ENCODE measurements around the gene CAB39L.

CAB39L gene

DNA sequence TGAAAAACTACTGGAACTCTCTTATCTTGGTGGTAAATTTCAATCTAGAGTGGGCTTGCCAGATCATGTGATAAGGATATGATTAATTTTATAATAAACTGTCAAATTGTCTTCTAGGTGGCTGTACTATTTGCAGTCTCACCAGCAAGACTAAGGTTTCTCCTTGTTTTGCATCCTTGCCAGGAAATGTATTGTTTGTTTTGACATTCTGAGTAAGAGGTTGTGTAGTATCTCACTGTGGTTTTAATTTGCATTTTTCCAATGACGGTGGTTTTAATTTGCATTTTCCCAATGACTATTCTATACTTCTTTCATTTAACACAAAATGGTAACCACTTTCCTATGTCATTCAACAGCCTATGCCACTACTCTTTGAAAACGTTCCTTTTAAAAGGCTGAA, 2.0 kb downstream of the CAB39L start:
- no peak for DNase-seq (ENCODE audit: low read depth in 1 of 2, low spot score in 1 of 2)

DNA sequence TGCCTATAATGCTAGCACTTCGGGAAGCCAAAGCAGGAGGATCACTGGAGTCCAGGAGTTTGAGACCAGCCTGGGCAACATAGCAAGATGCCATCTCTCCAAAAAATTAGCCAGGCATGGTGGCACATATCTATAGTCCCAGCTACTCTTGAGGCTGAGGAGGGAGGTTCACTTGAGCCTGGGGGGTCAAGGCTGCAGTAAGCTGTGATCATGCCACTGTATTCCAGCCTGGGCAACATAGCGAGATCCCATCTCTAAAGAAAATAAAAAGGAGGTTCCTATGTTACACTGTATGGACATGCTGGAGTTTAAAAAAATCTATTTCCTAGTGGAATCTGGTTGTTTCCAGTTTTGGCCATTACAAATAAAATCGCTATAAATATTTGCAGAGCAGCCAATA, 2.6 kb downstream of the CAB39L start:
- DNase-seq (ENCODE audit: low read depth in 1 of 2, low spot score in 1 of 2) = no peak

DNA sequence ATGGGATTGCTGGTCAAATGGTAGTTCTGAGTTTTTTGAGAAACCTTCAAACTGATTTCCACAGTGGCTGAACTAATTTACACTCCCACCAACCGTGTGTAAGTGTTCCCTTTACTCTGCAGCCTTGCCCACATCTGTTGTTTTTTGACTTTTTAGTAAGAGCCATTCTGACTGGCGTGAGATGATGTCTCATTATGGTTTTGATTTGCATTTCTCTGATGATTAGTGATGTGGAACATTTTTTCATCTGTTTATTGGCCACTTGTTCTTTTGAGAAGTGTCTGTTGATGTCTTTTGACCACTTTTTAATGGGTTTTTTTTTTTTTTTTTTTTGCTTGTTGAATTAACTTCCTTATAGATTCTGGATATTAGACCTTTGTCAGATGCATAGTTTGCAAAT, 4.3 kb downstream of the CAB39L start:
- DNase-seq (ENCODE audit: low read depth in 1 of 2, low spot score in 1 of 2) = no peak

DNA sequence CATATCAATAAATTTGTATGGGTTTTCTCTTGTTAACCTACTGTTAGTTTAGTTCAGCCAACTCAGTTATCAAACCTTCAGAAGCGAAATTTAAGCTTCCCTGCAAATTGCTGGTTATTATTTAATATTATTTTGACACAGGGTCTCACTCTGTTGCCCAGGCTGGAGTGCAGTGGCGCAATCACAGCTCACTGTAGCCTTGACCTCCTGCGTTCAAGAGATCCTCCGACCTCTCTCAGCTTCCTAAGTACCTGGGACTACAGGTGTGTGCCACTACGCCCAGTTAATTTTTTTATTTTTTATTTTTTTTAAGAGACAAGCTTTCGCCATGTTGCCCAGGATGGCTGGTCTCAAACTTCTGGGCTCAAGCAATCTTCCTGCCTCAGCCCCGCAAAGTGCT, 6.2 kb downstream of the CAB39L start:
- no peak for DNase-seq (ENCODE audit: low read depth in 1 of 2, low spot score in 1 of 2)

DNA sequence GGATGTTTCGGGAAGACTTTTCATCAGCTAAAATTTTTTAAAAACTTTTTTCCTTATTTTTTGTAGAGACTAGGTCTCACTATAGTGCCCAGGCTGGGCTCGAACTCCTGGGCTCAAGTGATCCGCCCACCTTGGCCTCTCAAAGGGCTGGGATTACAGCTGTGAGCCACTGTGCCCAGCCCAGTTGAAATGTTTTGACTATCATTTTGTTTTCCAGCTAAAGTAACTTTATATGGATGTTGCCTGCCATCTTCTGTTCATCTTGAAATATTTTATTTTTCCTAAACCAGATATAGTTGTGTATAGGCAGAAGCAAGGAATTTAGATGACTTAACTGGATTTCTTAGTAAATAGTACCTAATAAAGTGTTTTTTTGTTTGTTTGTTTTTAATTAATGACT, 7.0 kb downstream of the CAB39L start:
- no peak for DNase-seq (ENCODE audit: low read depth in 1 of 2, low spot score in 1 of 2)

DNA sequence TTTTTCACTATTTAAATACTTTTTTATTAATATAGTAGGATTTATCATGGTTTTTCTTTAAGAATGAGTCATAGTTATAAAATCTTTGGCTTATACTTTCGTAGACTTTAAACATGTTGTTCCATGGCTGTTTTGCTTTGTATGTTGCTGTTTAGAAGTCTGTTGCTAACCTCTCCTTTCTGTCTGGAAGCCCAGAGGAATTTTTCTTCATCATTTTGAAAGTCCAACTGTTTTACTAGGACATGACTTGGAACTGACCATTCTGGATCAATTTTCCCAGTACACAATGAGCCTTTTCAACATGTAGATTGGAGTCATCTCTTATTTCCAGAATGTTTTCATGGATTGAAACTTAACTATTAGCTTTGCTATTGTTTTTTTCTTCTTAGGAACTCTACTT, 7.9 kb downstream of the CAB39L start:
- DNase-seq (ENCODE audit: low read depth in 1 of 2, low spot score in 1 of 2) = no peak

DNA sequence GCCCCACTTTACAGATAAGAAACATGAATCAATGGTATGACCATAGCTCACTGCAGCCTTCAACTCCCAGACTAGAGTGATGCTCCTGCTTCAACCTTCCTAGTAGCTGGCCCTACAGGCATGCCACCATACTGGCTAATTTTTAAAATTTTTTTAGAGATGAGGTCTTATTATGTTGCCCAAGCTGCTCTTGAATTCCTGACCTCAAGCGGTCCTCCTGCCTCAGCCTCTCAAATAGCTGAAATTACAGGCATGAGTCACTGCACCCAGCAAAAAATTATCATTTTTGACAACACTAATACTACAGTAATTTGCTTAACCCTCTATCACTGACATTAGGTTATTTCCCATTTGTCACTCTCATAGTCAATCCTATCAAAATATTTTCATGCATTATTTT, 14.7 kb downstream of the CAB39L start:
- DNase-seq (ENCODE audit: low read depth in 1 of 2, low spot score in 1 of 2) = no peak

DNA sequence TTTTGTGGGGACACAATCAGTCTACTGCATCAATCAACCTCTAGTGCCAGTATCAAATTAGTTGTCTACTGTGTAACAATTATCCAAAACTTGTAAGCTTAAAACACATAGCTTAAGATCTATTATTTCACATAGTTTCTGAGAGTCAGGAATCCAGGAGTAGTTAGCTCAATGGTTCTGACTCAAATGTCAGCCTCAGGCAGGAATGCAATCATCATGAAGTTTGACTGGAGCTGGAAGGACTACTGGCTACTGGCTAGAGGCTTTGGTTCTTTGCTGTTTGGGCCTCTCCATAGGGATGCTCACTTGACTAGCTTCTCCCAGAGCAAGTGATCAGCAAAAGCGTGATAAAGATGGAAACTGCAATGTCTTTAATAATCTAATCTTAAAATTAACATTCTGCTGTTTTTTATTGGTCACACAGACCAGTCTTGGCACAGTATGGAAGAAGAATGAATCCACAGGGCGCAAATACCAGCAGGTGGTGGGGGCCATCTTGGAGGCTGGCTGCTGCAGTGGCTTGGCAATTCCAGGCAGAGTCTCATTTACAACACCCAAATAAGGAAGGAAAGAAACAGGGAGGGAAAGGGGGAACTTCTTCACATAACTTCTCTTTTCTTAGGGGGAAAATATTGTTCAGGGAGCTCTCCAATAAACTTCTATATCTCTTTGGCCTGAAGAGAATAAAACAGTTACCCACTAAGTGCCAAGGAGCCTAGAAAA, 15.7 kb downstream of the CAB39L start:
- no peak for DNase-seq (ENCODE audit: low read depth in 1 of 2, low spot score in 1 of 2)

DNA sequence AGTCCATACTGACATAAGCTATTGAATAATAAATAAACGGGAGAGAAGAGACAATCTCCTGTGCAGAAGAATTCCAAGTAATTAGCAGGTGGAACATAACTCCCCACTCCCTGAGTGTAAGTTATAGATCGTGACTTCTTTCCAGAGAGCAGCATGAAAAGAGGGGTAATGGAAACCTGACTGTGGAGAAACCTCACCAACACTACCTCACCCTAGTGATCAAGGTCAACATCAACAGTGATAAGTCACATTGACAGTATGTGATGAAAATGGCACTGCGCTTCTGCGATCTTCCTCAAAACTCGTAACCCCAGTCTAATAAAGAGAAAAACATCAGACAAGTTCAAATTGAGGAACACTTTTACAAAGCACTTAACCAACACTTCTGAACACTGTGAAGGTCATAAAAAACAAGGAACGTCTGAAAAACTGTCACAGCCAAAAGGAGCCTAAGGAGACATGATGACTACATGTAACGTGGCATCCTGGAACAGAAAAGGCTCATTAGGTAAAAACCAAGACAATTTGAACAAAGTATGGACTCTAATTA, 19.8 kb downstream of the CAB39L start:
- DNase-seq (ENCODE audit: low read depth in 1 of 2, low spot score in 1 of 2) = no peak

DNA sequence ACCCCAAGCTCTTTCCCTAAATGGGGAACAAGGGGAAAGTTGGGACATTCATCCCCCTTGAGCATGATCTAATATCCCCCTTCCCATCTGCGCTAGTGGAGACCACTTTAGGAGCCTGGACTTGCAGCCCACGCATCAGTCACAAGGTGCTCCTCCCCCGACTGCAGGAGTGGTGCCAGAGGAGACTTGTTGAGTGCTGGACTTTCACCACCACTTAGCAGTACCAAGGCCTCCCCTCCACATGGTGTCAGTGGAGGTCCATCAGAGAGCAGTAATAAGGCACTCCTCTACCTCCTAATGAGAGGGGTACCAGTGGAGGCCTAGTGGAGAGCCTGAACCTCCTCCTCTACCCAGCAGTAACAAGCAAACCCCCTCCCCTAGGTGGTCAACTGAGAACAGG, 22.5 kb downstream of the CAB39L start:
- no peak for DNase-seq (ENCODE audit: low read depth in 1 of 2, low spot score in 1 of 2)

DNA sequence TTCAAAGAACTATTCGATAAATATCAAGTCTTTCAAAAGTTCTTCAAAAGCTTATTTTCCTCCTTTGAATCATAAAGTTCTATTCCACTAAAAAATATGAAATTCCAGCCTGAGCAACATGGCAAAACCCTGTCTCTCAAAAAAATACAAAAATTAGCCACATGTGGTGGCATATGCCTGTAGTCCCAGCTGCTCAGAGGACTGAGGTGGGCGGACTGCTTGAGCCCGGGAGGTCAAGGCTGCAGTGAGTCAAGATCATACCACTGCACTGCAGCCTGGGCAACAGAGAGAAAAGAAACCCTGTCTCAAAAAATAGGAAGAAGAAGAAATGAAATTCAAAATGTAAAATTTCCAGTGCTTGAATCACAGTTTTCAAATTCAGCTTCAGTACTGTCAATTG, 24.6 kb downstream of the CAB39L start:
- DNase-seq (ENCODE audit: low read depth in 1 of 2, low spot score in 1 of 2) = no peak

DNA sequence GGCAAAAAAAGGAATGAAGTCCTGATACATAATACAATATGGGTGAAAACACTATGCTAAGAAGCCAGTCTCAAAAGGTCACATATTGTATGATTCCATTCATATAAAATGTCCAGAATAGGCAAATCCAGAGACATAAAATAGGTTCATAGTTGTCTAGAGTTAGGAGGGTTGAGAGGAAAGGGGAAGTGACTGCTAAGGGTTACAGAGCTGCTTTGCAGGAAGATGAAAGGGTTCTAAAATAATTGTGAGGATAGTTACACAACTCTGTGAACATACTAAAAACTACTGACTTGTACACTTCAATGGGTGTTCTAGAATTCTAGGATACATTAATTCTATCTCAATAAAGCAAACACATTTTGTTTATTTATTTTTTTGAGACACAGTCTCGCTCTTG, 25.7 kb downstream of the CAB39L start:
- no peak for DNase-seq (ENCODE audit: low read depth in 1 of 2, low spot score in 1 of 2)

DNA sequence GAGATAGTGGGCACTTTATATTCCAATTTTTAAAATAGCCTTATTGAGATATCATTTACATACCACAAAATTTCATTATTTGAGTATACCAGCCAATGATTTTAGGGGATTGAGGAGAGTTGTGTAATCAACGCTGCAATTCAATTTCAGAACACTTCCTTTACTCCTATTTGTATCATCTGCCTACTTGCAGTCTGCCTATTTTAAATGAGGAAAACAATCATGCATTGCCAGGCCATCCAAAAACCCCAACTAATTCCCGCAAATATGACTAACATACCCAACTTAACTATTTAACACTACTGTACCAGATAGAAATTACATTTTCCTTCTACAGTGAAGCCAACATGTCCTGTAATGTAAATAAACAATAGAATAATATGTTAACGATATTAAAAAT, 26.7 kb downstream of the CAB39L start:
- no peak for DNase-seq (ENCODE audit: low read depth in 1 of 2, low spot score in 1 of 2)

DNA sequence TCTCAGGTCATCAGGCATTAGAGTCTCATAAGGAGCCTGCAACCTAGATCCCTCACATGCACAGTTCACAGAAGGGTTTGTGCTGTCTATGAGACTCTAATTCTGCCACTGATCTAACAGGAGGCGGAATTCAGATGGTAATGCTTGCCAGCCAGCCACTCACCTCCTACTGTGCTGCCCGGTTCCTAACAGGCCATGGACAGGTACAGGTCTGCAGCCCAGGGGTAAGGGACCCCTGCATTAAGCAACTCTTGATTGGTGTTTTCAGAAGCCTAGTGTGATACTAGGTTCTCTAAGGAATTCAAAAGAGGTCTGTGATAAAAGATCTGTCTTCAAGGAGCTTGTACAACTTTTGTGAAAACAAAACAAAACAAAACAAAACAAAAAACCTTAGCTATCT, 31.1 kb downstream of the CAB39L start:
- no peak for DNase-seq (ENCODE audit: low read depth in 1 of 2, low spot score in 1 of 2)

DNA sequence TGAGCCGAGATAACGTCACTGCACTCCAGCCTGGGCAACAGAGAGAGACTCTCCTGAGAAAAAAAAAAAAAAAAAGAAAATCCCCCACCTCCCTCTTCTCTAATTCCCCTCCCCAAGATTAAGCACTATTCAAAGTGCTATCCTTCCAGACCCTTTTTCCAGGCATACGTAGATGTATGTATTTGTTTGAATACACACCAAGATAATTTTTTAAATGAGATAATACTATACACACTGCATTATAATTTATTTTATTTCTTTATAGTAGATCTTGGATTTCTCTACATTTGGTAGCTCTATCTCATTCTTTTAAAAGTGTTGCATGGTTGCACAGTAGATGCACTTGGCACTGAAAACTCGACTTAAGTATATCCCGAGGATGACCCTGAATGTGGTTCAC, 32.5 kb downstream of the CAB39L start:
- DNase-seq (ENCODE audit: low read depth in 1 of 2, low spot score in 1 of 2) = no peak

DNA sequence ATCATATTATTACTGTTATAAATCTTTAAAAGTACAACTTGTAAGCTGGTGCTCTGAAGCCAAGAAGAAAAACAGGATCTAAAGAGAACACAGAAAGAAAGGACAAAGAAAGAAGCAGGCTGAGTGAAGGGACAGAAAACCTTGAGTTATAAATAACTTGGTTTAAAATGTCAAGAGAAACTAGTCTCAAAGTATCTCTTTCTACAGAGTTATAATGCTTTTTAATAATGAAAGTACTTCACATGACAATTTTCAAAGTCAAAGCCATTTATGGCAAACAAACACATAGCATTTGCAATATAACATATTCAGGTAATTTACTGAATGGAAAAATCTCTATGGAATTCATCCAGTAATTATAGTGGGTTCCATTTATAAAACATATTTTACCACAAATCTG, 33.4 kb downstream of the CAB39L start:
- DNase-seq (ENCODE audit: low read depth in 1 of 2, low spot score in 1 of 2) = no peak

DNA sequence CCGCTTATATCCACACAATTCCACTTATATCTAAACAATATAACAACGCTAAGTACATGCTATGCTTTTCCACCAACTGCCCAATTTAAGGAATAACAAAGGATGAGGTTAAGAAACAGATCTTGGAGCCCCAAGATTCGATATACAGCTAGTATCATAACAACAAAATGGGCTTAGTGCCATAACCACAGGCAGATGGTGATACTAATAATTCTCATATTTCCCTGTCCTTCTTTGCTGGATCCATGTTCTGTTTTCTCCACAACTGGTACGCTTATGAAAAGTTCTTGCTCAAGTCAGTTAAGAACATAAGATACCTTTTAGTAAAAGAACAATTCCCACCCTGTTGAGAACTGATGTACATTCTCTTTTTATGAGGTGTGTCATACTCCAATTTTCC, 33.9 kb downstream of the CAB39L start:
- DNase-seq (ENCODE audit: low read depth in 1 of 2, low spot score in 1 of 2) = no peak

DNA sequence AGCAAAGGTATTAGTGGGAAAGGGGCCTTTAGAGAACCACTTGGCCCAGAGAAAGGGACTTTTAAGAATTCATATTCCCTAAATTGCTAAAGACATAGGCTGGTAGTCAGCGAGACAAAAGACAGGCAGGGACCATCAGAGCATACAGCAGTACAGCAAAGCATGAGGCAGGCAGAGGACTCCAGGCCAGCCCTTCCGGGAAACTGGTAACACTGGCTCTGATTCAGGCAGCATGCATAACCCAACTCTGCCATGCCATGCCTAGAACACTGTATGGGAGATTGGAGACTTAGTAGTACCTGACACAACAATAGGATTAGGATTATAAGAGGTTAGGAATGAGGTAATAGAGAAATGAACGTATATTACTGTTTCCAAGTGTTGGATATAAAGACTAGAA, 34.9 kb downstream of the CAB39L start:
- DNase-seq (ENCODE audit: low read depth in 1 of 2, low spot score in 1 of 2) = no peak

DNA sequence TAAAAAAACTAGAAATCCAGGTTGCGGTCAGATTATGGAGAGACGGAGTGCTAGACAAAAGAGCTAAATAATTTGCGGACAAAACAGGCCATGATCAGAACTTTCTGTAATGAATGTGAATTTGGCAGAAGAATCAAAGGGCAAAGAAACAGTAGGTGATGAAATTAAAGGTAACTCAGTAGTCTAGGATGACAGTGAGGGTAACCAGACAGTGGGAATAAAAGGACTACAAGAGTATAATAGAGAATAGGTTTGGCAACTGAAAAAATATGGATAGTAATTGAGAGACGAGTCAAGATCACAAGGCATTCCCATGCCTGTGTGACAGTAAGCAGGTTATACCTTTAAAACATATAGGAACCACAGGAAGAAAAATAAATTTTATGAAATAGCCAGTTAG, 35.9 kb downstream of the CAB39L start:
- no peak for DNase-seq (ENCODE audit: low read depth in 1 of 2, low spot score in 1 of 2)

DNA sequence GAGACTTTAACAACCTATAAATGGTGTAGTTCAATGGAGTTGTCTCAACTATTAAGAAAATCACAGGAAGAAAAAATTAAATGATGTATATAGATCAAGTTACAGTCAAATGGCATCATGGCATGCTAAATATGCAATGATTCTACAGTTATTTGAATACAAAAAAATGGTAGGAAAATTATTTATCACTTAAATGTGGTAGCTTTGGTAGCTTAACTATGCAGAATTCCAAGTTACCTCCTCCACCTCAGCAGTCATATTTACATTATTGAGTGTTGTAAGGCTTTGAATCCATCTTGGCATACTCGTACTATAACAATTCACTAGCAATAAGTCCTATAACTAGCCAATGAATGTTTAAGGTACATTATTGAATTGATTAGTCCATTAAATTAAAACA, 36.8 kb downstream of the CAB39L start:
- DNase-seq (ENCODE audit: low read depth in 1 of 2, low spot score in 1 of 2) = no peak

DNA sequence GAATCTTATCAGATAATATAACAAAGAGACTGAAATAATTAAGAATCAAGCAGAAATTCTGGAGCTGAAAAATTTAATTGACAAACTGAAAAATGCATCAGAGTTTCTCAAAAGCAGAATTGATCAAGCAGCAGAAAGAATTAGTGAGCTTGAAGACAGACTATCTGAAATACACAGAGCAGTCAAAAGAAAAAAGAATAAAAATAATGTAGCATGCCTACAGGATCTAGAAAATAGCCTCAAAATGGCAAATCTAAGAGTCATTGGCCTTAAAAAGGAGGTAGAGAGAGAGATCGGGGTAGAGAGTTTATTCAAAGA, 39.2 kb downstream of the CAB39L start:
- no peak for DNase-seq (ENCODE audit: low read depth in 1 of 2, low spot score in 1 of 2)

DNA sequence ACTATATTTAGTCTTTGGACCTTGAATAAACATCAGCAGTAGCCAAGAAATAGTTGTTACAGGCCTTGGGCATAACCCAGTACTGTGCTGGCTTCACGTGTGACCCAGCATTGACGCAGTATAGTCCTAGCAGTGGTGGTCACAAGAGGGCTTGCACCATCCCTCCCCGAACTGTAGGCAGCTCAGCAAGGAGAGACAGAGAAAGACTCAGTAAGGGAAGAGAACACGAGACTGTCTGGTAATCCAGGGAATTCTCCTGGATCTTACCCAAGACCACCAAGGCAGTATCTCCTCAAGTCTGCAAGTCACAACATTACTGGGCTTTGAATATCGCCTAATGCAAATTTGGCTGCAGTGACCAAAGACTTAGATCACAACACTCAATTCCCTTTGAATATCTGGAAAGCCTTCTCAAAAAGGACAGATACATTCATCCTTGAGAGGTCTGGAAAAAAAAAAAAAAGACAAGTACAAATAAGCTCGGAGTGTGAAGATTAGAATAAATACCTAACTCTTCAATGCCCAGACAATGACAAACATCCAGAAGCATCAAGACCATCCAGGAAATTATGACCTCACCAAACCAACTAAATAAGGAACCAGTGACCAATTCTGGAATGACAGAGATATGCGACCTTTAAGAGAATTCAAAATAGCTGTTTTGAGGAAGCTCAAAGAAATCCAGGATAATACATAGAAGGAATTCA, 39.7 kb downstream of the CAB39L start:
- DNase-seq (ENCODE audit: low read depth in 1 of 2, low spot score in 1 of 2) = no peak
